Endodermal cell (in vitro differentiated cells): ENCODE data around the gene RSU1. TPM values are rescaled to one million over a fixed set of nuclear protein-coding genes. Genes with fewer than 3 reads are reported as not detected.

Experiments
- DNase-seq: peaks from one replicate; pipeline ENCODE4 v3.0.0-alpha.2; 2017
- H3K27ac ChIP-seq: 2 replicates; pipeline ENCODE4 v1.5.1; 2013; ENCODE audit warnings: mild to moderate bottlenecking, low read depth, low read length, moderate library complexity
- H3K27me3 ChIP-seq: 2 replicates; pipeline ENCODE4 v1.6.1; 2013; ENCODE audit warnings: mild to moderate bottlenecking, low read length, moderate library complexity; ENCODE audit not compliant: insufficient read depth, control insufficient read depth, poor library complexity, severe bottlenecking
- H3K36me3 ChIP-seq: 2 replicates; pipeline ENCODE4 v1.7.0; 2013; ENCODE audit warnings: mild to moderate bottlenecking, low read length, moderate library complexity; ENCODE audit not compliant: control insufficient read depth, insufficient read depth
- H3K4me1 ChIP-seq: one replicate; pipeline ENCODE4 v1.7.0; 2013; ENCODE audit warnings: low read length; ENCODE audit not compliant: control insufficient read depth, insufficient read depth
- H3K4me3 ChIP-seq: 2 replicates; pipeline ENCODE4 v1.5.1; 2013; ENCODE audit warnings: mild to moderate bottlenecking, low read length, moderate library complexity
- H3K9ac ChIP-seq: 2 replicates; pipeline ENCODE4 v1.6.1; 2013; ENCODE audit warnings: mild to moderate bottlenecking, low read length, moderate library complexity; ENCODE audit not compliant: poor library complexity, severe bottlenecking; ENCODE audit errors: extremely low read depth
- H3K9me3 ChIP-seq: 2 replicates; pipeline ENCODE4 v1.6.1; 2013; ENCODE audit warnings: mild to moderate bottlenecking, low read length, moderate library complexity; ENCODE audit not compliant: control insufficient read depth
- H3K27ac Mint-ChIP-seq: 2 replicates; pipeline ENCODE4 v1.8.0; 2020; ENCODE audit warnings: mixed read lengths
- H3K27me3 Mint-ChIP-seq: 2 replicates; pipeline ENCODE4 v1.8.0; 2021; ENCODE audit warnings: mild to moderate bottlenecking, mixed read lengths; ENCODE audit not compliant: insufficient read depth
- H3K36me3 Mint-ChIP-seq: 2 replicates; pipeline ENCODE4 v1.8.0; 2020; ENCODE audit warnings: low read depth, mixed read lengths
- H3K4me1 Mint-ChIP-seq: 2 replicates; pipeline ENCODE4 v1.8.0; 2020; ENCODE audit warnings: mixed read lengths
- H3K4me3 Mint-ChIP-seq: 2 replicates; pipeline ENCODE4 v1.8.0; 2020; ENCODE audit warnings: mild to moderate bottlenecking, moderate library complexity, mixed read lengths
- H3K9me3 Mint-ChIP-seq: 2 replicates; pipeline ENCODE4 v1.8.0; 2020; ENCODE audit warnings: mild to moderate bottlenecking, mixed read lengths
- CTCF ChIP-seq: fragments of 200-600 bp; sonication (generic); conservative IDR thresholded peaks from 2 replicates; pipeline ENCODE4 v1.5.0; 2021; ENCODE audit warnings: antibody characterized with exemption, mild to moderate bottlenecking
- WGBS, 2 experiments: methylation state at CpG; one replicate each; pipeline versions ENCODE4 v1.1.5 to v1.1.7; 2013; ENCODE audit warnings: missing lambda C conversion rate in 2 of 2, mixed read lengths in 1 of 2; ENCODE audit not compliant: insufficient coverage in 1 of 2, insufficient read length in 1 of 2; 5-methylcytosine and 5-hydroxymethylcytosine counted together
- total RNA-seq, 2 donors: library from RNA; stranded (reverse); fragmentation: NEBNext Ultra II Directional in 1 of 2; extraction: Animal tissue kit (Norgen Biotek cat#: 25700) in 1 of 2; gene quantifications; 2 replicates in 1 of 2; 3 replicates in 1 of 2; pipeline ENCODE4 v1.2.1, GENCODE V29; 2021

RSU1 gene
- total RNA-seq, 2 donors from 2014 or later, result 39.5 to 46.4 TPM

DNA sequence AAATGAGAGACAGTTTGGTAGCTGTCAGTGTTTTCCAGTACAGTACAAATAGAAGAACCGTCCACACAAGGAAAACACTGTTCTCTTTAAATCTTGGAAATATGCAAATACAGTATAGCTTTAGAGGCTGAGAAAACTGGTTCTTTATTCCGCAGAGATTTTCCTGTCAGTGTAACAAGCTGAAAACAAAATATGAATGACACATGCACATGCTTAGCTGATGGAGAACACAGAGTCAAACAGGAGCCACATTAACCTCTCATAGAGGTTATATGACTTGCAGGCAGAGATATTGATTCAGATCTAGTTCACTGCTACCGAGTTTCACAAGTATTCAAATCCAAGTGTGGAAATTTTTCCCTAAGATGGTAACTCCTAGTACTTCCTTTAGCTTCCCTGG, 160.3 kb downstream of the RSU1 start:
- no peak for TF ChIP-seq CTCF
- DNase-seq, result no peak
- H3K9me3 ChIP-seq, result no peaks in the 10 kb centered on the region
- H3K9ac ChIP-seq, result no peak overlapping the region
- no peaks in the 10 kb centered on the region for H3K4me1 ChIP-seq
- no peak overlapping the region for H3K4me3 ChIP-seq
- H3K4me1 Mint-ChIP-seq, result peaks cover 14% of the 10 kb centered on the region
- H3K9me3 Mint-ChIP-seq, result no peaks in the 10 kb centered on the region
- H3K27me3 ChIP-seq, result no peaks in the 10 kb centered on the region
- H3K4me3 Mint-ChIP-seq, result no peak overlapping the region
- H3K36me3 Mint-ChIP-seq, result no peaks in the 10 kb centered on the region
- H3K27me3 Mint-ChIP-seq, result no peaks in the 10 kb centered on the region
- H3K27ac ChIP-seq, result no peak overlapping the region
- 90 to 92% methylated on average over 3 of the region's 3 CpGs for WGBS, 2 experiments
- H3K27ac Mint-ChIP-seq, result no peak overlapping the region
- no peaks in the 10 kb centered on the region for H3K36me3 ChIP-seq

GRCh38 chr10:16653224-16653623, 164.0 kb downstream of the RSU1 start:
- no peaks in the 10 kb centered on the region for H3K36me3 Mint-ChIP-seq
- peaks cover 21% of the 10 kb centered on the region for H3K4me1 Mint-ChIP-seq
- no peak overlapping the region for H3K9ac ChIP-seq
- no peak for TF ChIP-seq CTCF
- no peaks in the 10 kb centered on the region for H3K4me1 ChIP-seq
- H3K27ac ChIP-seq, result no peak overlapping the region
- H3K36me3 ChIP-seq, result no peaks in the 10 kb centered on the region
- H3K27me3 ChIP-seq, result no peaks in the 10 kb centered on the region
- H3K27me3 Mint-ChIP-seq, result no peaks in the 10 kb centered on the region
- H3K4me3 Mint-ChIP-seq, result no peak overlapping the region
- DNase-seq, result no peak
- WGBS, 2 experiments, result 93 to 96% methylated on average over 4 of the region's 4 CpGs
- no peak overlapping the region for H3K27ac Mint-ChIP-seq
- H3K9me3 Mint-ChIP-seq, result no peaks in the 10 kb centered on the region
- H3K4me3 ChIP-seq, result no peak overlapping the region
- H3K9me3 ChIP-seq, result no peaks in the 10 kb centered on the region

GRCh38 chr10:16652154-16652553, 165.1 kb downstream of the RSU1 start:
- Mint-ChIP-seq H3K4me3 (no peak overlapping the region), H3K27ac (peak overlapping the region; percentile 18), H3K27me3 (no peaks in the 10 kb centered on the region), H3K4me1 (peaks cover 20% of the 10 kb centered on the region), H3K9me3 (no peaks in the 10 kb centered on the region), H3K36me3 (no peaks in the 10 kb centered on the region)
- WGBS, 2 experiments, result 82 to 100% methylated on average over 2 to 5 of the region's 5 CpGs
- Histone ChIP-seq H3K27me3 (no peaks in the 10 kb centered on the region), H3K27ac (no peak overlapping the region), H3K4me3 (no peak overlapping the region), H3K36me3 (no peaks in the 10 kb centered on the region), H3K4me1 (no peaks in the 10 kb centered on the region), H3K9me3 (no peaks in the 10 kb centered on the region), H3K9ac (peak overlapping the region; percentile 9)
- no peak for DNase-seq
- TF ChIP-seq CTCF, result no peak
